Glomerular endothelial cell (primary cell): ENCODE data around the gene WTAP. TPM values are rescaled to one million over a fixed set of nuclear protein-coding genes. Genes with fewer than 3 reads are reported as not detected.
"Not testable (repeated sequence)": the region's sequence is repeated elsewhere in the genome, so short reads cannot be mapped to it uniquely, and the experiment has no call there.

ENCODE experiments used
- DNase-seq: peaks from one replicate; pipeline ENCODE4 v3.0.0-alpha.2; 2011; ENCODE audit warnings: low read depth, low spot score; ENCODE audit errors: extremely low read depth
- total RNA-seq: library from RNA; depleted of rRNA; stranded (reverse); fragments of >200 nt; gene quantifications from 2 replicates; pipeline ENCODE4 v1.2.3, GENCODE V29; 2015

Gene WTAP
- total RNA-seq, 1 donor from 2014 or later, result 78.2 TPM

- no peak for DNase-seq
Measured at GRCh38 chr6:159727717-159728445, 575 bp downstream of the WTAP start.

- no peak for DNase-seq
Measured at GRCh38 chr6:159728531-159728964, 1.2 kb downstream of the WTAP start.

- no peak for DNase-seq
Measured at GRCh38 chr6:159729598-159730331, 2.5 kb downstream of the WTAP start.

DNA sequence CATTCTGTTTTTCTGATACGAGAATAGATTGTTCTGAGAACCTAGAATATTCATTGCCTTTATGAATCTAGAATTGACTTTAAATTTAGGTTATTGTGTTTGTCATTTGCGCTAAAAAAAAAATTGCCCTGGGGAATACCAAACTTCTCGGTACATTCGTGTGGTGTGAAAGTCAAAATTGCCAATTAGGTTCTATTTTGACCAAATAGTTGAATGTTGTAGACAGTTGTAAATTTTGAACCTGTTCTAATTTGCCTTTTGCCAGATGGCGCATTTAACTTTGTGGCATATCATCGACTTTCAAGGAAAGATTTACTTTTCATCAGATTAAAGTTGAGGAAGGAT, 3.0 kb downstream of the WTAP start:
- no peak for DNase-seq

GRCh38 chr6:159732550-159732949, 5.2 kb downstream of the WTAP start:
- not testable (repeated sequence) for DNase-seq

- not testable (repeated sequence) for DNase-seq
Measured at GRCh38 chr6:159733395-159733794, 6.1 kb downstream of the WTAP start.

GRCh38 chr6:159736908-159737307, 9.6 kb downstream of the WTAP start:
- DNase-seq, result no peak

GRCh38 chr6:159739341-159739740, 12.0 kb downstream of the WTAP start:
- DNase-seq, result no peak

DNA sequence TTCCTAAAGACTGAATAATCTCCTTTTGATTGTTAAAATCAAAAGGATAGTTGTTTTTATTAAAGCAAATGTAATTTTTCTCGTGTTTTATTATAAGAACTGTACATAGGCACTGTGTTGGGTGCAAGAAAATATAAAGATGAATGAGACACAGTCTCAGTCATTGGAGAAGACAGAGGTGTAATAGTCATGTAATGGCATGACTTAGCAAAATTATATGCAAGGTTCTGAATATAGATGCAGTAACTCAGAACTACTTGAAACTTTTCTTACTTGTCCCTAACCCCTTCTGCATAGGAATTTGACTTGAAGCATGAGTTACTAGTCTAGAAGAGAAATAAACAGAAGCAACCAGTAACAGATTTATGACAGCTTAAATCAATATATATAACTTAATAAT, 14.9 kb downstream of the WTAP start:
- DNase-seq, result no peak

GRCh38 chr6:159745081-159745480, 17.8 kb downstream of the WTAP start:
- no peak for DNase-seq

- DNase-seq, result no peak
Measured at GRCh38 chr6:159746759-159747158, 19.5 kb downstream of the WTAP start.

DNA sequence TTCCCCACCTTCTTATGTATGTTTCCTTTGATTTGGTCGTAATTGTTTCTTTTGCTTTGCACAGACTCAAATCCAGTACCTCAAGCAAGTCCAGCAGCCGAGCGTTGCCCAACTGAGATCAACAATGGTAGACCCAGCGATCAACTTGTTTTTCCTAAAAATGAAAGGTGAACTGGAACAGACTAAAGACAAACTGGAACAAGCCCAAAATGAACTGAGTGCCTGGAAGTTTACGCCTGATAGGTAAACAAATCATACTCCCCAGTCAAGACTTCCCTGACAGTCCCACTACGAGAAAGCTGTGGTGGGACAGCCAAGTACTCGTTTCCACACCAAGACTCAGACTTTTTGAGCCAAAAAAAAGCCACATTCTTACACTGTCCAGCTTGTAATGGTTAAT, 20.8 kb downstream of the WTAP start:
- DNase-seq, result not testable (repeated sequence)

DNA sequence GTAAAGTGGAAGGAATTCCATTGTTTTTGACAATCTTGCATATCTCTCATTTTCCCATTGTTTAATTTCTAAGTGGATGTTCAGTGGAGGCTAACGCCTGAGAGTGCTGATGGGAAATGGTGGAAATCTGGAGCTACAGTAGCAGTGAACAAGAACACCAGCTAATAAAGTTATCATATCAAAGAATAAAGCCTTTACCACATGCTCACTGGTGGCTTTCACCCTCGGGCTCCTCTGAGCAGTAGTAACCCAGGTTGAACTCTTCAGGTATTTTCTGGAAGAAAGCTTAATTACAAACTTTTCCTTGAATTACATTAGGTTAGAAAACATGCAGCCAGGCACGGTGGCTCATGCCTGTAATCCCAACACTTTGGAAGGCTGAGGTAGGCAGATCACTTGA, 24.1 kb downstream of the WTAP start:
- no peak for DNase-seq

DNA sequence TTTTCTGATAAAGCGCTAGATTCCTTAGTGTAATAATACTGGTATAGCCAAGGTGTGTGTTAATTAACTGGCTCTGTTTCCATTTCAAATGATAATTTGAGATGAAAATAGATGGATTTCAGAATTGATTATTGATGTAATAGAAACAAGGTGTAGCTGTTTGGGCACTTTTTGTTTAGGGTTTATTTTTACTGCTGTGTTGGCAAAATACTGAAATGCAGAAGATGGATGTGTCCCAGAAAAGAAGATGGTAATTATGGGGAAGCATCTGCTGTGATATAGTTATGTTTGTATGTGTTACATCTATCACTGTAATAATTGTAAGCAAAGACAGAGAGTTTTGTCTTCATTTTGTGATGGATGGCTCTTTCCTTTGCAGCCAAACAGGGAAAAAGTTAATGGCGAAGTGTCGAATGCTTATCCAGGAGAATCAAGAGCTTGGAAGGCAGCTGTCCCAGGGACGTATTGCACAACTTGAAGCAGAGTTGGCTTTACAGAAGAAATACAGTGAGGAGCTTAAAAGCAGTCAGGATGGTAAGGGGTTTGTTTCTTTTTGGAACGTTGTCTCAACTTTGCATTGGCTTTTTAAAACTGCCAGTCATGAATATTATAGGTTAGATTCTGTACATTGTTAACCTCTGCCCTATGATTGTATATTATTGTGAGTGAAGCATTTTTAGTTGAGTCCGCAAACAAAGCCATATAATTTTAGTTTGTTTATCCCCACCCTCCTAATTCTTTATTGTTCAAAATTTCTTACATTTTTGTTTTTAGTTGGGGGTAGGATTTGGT, 26.0 kb downstream of the WTAP start:
- no peak for DNase-seq

GRCh38 chr6:159754401-159754800, 27.1 kb downstream of the WTAP start:
- DNase-seq, result no peak

GRCh38 chr6:159754959-159755914, 27.9 kb downstream of the WTAP start:
- DNase-seq, result no peak

DNA sequence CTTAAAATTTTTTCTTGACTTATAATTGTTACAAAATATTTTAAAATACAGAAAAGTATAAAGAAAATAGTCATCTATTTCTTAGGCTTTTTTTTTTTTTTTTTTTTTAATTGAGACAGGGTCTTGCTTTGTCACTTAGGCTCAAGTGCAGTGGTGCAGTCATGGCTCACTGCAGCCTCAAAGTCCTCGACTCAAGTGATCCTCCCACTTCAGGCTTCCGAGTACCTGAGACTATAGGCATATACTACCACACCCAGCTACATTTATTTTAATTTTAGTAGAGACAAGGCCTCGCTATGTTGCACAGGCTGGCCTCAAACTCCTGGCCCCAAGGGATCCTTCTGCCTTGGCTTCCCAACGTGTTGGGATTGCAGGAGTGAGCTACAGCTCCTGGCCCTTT, 29.2 kb downstream of the WTAP start:
- DNase-seq, result no peak

GRCh38 chr6:159758031-159759001, 31.0 kb downstream of the WTAP start:
- no peak for DNase-seq

GRCh38 chr6:159759645-159760044, 32.3 kb downstream of the WTAP start:
- DNase-seq, result no peak
